Caki2 (cell line): Measurements from ENCODE around the gene NHP2. TPM values are rescaled to one million over a fixed set of nuclear protein-coding genes. Genes with fewer than 3 reads are reported as not detected.
"Not testable (repeated sequence)": the region's sequence is repeated elsewhere in the genome, so short reads cannot be mapped to it uniquely, and the experiment has no call there.

Experiments used
- DNase-seq: peaks from one replicate; pipeline ENCODE4 v3.0.0-alpha.2; 2015; ENCODE audit warnings: low read depth
- in situ Hi-C: cut with HindIII; loops from 2 replicates; pipeline ENCODE4 v1.10.0; 2016; ENCODE audit warnings: low sequenced_read_pairs, low pct_unique_long_range_greater_than_20kb, mixed read lengths
- total RNA-seq: library from RNA; depleted of rRNA; stranded (reverse); fragments of >200 nt; shearing (Covaris generic); gene quantifications from 2 replicates; pipeline ENCODE4 v1.2.3, GENCODE V29; 2014; ENCODE audit warnings: low replicate concordance; rRNA removed

Gene NHP2
- total RNA-seq: 225 and 352 TPM in 2 replicates

GRCh38 chr5:178153530-178154340 lies at the start of gene NHP2:
TSS of gene NHP2 (minus strand) at chr5:178153885. CDS start at chr5:178153817, 68 bp downstream.
- in situ Hi-C loops: no loop called here

DNA sequence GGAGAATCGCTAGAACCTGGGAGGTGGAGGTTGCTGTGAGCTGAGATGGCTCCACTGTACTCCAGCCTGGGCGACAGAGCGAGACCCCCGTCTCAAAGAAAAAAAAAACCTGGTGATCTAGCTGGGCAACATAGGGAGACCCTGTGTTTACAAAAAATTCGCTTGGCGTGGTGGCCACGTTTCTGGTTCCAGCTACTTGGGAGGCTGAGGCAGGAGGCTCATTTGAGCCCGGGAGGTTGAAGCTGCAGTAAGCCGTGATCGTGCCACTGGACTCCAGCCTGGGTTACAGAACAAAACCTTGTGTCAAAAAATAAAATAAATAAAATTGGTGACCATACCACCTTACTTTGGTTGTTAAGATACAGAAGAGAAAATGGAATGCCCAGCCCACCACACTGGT lies 48.9 kb upstream of the NHP2 start:
- in situ Hi-C loops: no loop called here
- DNase-seq: no peak

More at GRCh38 chr5:178153530-178154340, at the start of gene NHP2:
- DNase-seq: peak; percentile 98

- in situ Hi-C loops: no loop called here
- no peak for DNase-seq
Measured at GRCh38 chr5:178201927-178202235, 48.2 kb upstream of the NHP2 start.

GRCh38 chr5:178201221-178201926 lies 47.7 kb upstream of the NHP2 start:
- in situ Hi-C loops: no loop called here
- DNase-seq: no peak

- in situ Hi-C loops: no loop called here
- DNase-seq: no peak
Measured at GRCh38 chr5:178199581-178200434, 46.1 kb upstream of the NHP2 start.

- DNase-seq: no peak
Measured at GRCh38 chr5:178198706-178199105, 45.0 kb upstream of the NHP2 start.

DNA sequence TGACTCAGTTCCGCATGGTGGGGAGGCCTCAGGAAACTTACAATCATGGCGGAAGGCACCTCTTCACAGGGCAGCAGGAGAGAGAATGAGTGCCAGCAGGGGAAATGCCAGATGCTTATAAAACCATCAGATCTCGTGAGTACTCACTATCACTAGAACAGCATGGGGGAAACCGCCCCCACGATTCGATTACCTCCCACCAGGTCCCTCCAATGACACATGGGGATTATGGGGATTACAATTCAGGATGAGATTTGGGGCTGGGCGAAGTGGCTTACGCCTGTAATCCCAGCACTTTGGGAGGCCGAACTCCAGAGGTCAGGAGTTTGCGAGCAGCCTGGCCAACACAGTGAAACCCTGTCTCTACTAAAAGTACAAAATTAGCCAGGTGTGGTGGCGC lies 44.5 kb upstream of the NHP2 start:
- DNase-seq, in situ Hi-C loops: not testable (repeated sequence)

More at GRCh38 chr5:178198706-178199105, 45.0 kb upstream of the NHP2 start:
- in situ Hi-C loops: no loop called here

- in situ Hi-C loops: no loop called here
Measured at GRCh38 chr5:178196986-178197385, 43.3 kb upstream of the NHP2 start.

GRCh38 chr5:178196281-178196812 lies 42.7 kb upstream of the NHP2 start:
- in situ Hi-C loops: no loop called here
- DNase-seq: no peak

More at GRCh38 chr5:178196986-178197385, 43.3 kb upstream of the NHP2 start:
- no peak for DNase-seq

DNA sequence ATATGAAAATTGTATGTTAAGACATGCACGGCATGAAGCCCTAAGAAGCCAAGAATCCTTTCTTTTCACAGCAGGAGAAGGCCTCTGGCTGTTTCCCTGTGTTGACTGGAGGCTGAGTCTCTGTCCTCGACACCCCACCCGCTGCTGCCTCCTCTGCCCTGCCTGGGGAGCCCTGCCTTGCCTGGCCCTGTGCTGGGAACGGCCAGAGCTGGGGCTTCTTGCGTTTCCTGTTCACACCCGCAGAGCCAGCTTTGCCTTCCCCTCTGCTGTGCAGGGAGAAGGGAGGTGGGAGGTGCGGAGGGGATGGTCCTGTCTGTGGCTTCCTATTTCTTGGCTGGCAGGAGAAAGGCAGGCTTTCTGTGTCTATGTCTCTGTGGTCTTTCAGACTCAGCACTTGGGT lies 40.3 kb upstream of the NHP2 start:
- DNase-seq: no peak
- in situ Hi-C loops: no loop called here

DNA sequence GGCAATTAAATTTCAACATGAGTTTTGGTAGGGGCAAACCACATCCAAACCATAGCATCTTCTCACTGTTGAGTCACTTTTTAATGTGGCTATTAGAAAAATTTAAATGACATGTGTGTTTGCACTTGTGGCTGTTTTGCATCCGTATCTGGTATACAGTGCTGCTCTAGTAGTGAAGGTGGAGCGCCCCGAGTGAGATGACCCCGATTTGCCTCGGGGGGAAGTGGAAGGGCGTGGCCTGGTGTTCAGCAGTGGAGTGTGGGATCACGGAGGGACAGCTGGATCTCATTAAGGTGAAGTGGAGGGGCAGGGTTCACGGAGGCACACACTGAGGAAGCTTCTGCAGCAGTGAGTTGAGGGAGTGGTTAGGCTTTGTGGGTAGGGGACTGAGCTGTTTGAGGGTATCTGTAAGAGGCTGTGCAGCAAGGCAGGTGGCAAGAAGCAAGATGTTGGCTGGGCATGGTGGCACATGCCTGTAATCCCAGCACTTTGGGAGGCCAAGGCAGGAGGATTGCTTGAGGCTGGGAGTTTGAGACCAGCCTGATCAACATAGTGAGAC lies 39.6 kb upstream of the NHP2 start:
- no peak for DNase-seq
- in situ Hi-C loops: no loop called here

DNA sequence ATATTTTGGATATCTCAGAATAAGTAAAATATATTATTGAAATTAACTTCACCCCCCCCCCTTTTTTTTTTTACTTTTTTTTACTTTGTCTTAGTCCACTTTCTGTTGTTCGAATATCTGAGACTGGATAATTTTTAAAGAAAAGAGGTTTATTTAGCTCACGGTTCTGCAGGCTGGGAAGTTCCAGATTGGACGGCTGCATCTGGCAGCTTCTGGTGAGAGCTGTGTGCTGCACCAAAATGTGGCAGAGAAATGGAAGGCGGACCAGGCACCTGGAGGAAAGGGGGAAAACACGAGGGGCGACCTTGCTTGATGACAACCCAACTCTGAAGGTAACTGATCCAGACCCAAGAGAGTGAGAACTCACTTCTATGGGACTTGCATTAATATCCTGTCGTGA lies 39.1 kb upstream of the NHP2 start:
- in situ Hi-C loops: no loop called here
- DNase-seq: no peak

- no peak for DNase-seq
- in situ Hi-C loops: no loop called here
Measured at GRCh38 chr5:178192244-178192643, 38.6 kb upstream of the NHP2 start.

- in situ Hi-C loops: no loop called here
- DNase-seq: no peak
Measured at GRCh38 chr5:178191661-178192060, 38.0 kb upstream of the NHP2 start.

DNA sequence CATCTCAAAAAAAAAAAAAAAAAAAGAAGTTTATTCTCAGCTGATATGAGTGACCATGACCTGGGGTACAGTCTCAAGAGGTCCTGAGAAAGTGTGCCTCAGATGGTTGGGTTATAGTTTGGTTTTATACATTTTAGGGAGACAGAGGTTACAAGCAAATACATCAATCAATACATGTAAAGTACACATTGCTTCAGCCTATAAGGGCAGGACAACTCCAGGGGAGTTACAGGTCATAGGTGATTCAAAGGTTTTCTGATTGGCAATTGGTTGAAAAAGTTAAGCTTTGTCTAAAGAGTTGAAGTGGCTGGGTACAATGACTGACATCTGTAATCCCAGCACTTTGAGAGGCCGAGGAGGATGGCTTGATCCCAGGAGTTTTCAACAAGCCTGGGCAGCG lies 35.7 kb upstream of the NHP2 start:
- no peak for DNase-seq
- in situ Hi-C loops: no loop called here

- no peak for DNase-seq
- in situ Hi-C loops: no loop called here
Measured at GRCh38 chr5:178187014-178187413, 33.3 kb upstream of the NHP2 start, which contains the start of gene GMCL2. TSS of gene GMCL2 (minus strand) at chr5:178187371. CDS start at chr5:178187299, 72 bp downstream.

GRCh38 chr5:178186427-178186826 lies 32.7 kb upstream of the NHP2 start:
- no peak for DNase-seq
- in situ Hi-C loops: no loop called here
